DND-41 (cell line): ENCODE results near the gene COX10.

Source experiments
- EZH2 ChIP-seq: IDR thresholded peaks from 3 replicates; pipeline ENCODE4 v1.6.1; 2012; ENCODE audit warnings: borderline replicate concordance, low read depth, mild to moderate bottlenecking, moderate library complexity, low read length, inconsistent platforms; ENCODE audit not compliant: severe bottlenecking
- TF ChIP-seq, protein P1 (sequence below): IDR thresholded peaks from 2 replicates; pipeline ENCODE4 v1.5.1; 2012; ENCODE audit warnings: borderline replicate concordance, low read length, moderate library complexity, mild to moderate bottlenecking; ENCODE audit not compliant: poor library complexity, severe bottlenecking; ENCODE audit errors: extremely low read depth

DNA sequence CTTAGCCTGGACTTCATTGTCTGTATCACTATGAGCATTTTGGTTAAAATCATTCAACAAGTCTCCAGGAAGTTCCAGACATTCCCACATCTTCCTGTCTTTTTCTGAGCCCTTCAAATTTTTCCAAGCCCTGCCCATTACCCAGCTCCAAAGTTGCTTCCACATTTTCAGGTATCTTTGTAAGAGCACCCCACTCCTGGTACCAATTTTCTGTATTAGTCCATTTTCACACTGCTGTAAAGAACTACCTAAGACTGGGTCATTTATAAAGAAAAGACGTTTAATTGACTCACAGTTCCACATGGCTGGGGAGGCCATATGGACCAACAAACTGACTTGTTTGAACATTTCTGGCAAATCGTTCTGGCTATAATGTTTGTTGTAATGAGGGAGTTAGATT, 100.0 kb downstream of the COX10 start:
- TF ChIP-seq, protein P1, sequence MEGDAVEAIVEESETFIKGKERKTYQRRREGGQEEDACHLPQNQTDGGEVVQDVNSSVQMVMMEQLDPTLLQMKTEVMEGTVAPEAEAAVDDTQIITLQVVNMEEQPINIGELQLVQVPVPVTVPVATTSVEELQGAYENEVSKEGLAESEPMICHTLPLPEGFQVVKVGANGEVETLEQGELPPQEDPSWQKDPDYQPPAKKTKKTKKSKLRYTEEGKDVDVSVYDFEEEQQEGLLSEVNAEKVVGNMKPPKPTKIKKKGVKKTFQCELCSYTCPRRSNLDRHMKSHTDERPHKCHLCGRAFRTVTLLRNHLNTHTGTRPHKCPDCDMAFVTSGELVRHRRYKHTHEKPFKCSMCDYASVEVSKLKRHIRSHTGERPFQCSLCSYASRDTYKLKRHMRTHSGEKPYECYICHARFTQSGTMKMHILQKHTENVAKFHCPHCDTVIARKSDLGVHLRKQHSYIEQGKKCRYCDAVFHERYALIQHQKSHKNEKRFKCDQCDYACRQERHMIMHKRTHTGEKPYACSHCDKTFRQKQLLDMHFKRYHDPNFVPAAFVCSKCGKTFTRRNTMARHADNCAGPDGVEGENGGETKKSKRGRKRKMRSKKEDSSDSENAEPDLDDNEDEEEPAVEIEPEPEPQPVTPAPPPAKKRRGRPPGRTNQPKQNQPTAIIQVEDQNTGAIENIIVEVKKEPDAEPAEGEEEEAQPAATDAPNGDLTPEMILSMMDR: no peak
- TF ChIP-seq EZH2: no peak
